ENCODE results near the gene GALNTL6.
A peak's percentile ranks its signal among the peaks of the same experiment; 100 is the strongest.

GALNTL6 gene

GRCh38 chr4:172978848-172979247, 1165.6 kb downstream of the GALNTL6 start:
- FAIRE-seq (no peak), DNase-seq (ENCODE audit: low spot score) (no peak)

GRCh38 chr4:172979332-172979731, 1166.1 kb downstream of the GALNTL6 start:
- no peak for DNase-seq (ENCODE audit: low spot score)
- no peak for FAIRE-seq

- FAIRE-seq (no peak), DNase-seq (ENCODE audit: low spot score) (no peak)
Observed at GRCh38 chr4:172980219-172980618, 1167.0 kb downstream of the GALNTL6 start.

GRCh38 chr4:172982151-172982590, 1169.0 kb downstream of the GALNTL6 start:
- FAIRE-seq (no peak), DNase-seq (ENCODE audit: low spot score) (no peak)

DNA sequence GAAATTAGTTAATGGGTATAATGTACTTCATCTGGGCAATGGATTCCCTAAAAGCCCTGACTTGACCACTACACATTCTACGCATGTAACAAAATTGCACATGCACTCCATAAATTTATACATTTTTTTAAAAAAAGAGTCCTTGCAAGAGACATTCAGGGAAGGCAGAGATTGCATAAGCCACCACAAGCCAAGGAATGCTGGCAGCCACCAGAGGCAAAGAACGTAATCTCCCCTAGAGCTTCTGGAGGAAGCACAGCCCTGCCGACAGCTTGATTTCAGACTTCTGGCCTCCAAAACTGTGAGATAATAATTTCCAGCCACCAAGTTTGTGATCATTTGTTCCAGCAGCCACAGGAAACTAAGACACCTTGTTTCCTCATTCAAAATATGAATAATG, 1169.8 kb downstream of the GALNTL6 start:
- DNase-seq (ENCODE audit: low spot score) (no peak), FAIRE-seq (no peak)

- FAIRE-seq (no peak), DNase-seq (ENCODE audit: low spot score) (no peak)
Observed at GRCh38 chr4:172983631-172984030, 1170.4 kb downstream of the GALNTL6 start.

- DNase-seq (ENCODE audit: low spot score) (peak; percentile 12), FAIRE-seq (no peak)
Observed at GRCh38 chr4:172985552-172985951, 1172.3 kb downstream of the GALNTL6 start.

- no peak for FAIRE-seq
Observed at GRCh38 chr4:172986114-172986513, 1172.9 kb downstream of the GALNTL6 start.

DNA sequence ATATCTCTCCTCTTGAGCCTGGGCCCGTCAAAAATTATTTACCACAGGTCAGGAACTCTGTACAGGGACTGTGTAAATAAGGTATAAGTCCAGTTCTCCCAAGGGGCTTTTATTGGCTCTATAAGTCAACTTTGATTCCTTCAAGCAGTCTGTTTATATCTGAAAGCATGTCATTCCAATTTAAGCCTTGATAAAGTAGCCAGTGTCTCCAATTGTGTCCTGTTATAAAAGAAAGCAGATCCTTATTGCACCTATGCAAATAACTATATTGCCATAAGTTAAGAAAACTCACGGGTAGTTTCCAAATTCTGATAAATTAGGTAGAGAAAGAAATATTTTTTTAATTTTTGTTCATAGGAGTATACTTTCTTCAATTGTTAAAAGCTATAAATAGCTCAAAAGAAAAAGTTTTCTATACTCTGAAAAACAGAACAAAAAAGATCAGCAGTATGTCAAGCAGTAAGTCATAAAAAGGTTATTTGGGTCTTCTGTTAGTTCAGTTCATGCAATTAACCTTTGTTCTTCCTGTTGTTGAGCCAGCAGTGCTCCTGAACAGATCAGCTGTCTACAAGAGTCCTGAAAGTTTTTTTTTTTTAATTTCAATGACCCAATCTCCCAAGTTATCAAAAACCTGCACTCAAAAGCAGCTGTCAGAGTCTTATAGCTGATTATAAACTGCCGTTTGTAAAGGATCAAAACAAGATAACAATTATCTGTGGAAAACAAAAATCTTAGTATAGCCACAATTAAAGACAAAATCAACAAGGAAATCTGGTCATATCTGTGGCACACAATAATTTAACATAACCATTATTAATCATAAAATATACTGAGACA, 1177.0 kb downstream of the GALNTL6 start:
- FAIRE-seq (no peak), DNase-seq (ENCODE audit: low spot score) (no peak)

More at GRCh38 chr4:172986114-172986513, 1172.9 kb downstream of the GALNTL6 start:
- DNase-seq (ENCODE audit: low spot score): no peak

DNA sequence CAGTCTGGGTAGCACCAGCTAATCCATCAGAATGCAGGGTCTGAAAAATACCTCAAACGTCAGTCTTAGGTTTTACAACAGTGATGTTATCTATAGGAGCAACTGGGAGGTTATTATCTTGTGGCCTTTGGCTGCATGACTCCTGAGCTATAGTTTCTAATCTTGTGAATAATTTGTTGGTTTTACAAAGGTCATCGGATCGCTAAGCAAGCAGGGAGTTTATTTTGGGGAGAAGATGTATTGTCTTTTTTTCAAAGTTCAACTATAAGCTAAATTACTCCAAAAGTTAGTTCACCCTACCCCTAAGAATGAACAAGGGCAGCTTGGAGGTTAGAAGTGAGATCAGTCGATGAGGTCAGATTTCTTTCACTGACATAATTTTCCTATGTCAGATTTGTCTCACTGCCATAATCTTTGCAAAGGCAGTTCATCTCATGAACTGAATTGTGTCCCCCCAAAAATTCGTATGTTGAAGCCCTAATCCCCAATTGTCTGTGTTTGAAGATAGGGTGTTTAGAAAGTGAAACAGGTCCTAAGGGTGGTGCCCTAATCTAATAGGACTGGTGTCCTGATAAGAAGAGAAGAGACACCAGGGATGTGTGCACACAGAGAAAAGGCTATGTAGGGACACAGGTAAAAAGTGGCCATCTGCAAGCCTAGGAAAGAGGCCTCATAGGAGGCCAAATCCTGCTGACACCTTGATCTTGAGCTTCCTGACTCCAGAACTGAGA, 1179.6 kb downstream of the GALNTL6 start:
- DNase-seq (ENCODE audit: low spot score): no peak
- no peak for FAIRE-seq

DNA sequence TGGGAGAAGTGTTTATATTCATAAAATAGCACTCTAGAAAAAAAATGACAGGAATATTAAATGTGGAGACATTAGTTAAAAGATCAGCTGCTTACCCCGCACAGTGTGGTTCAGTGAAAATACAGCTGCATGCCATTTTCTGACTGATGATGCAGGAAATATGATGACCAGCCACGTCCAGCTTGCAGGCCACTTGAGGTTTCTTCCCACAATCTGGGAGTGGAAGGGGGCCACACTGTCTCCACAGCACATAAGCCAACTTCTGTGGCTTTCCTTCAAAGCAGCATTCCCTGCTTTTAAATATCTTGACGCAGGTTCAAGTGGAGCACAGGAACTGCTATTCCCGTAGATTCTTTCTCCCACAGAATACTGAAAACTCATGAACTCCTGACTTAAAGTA, 1182.0 kb downstream of the GALNTL6 start:
- no peak for FAIRE-seq

DNA sequence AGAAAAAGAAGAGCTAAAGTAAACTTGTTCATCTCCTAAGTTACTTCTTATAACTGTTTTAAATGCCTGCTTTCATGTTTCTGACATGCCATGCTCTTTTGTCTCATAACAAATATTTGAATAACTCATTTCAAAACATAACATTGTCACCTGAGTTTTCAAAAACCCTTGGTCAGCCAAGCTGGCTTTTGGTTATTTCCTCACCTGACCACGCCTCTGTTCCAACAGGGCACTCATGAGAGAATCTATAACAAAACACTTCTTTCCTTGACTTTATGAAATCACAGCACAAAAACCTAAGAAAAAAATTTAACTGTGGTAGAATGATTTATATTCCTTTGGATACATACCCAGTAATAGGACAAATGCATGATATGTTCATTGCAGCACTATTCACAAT, 1182.5 kb downstream of the GALNTL6 start:
- FAIRE-seq: no peak
- no peak for DNase-seq (ENCODE audit: low spot score)

More for the DNA sequence above, 1182.0 kb downstream of the GALNTL6 start:
- DNase-seq (ENCODE audit: low spot score): no peak

GRCh38 chr4:172996571-172997216, 1183.5 kb downstream of the GALNTL6 start:
- FAIRE-seq: peak; percentile 88
- DNase-seq (ENCODE audit: low spot score): peak; percentile 78

- FAIRE-seq (no peak), DNase-seq (ENCODE audit: low spot score) (no peak)
Observed at GRCh38 chr4:172997217-172997609, 1184.0 kb downstream of the GALNTL6 start.

DNA sequence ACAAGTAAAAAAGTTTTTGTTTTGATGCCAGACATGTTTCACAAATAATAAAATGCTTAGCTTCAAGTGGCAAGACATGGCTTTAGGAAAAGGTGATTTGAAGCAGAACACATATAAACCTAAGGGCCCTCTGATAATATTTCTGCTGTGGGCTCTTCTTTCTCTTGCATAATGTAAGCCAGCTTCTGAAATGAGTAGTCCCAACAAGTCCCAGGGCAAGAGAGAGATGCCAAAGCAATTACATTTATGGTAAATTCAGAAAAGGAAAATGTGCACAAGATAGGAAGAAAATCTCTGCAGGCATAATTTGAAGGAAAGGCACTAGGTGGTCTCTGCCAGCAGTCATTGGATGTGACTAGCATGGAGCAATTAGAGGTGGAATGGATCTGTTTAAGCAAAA, 1184.7 kb downstream of the GALNTL6 start:
- no peak for FAIRE-seq
- no peak for DNase-seq (ENCODE audit: low spot score)

- DNase-seq (ENCODE audit: low spot score) (peak; percentile 57), FAIRE-seq (peak; percentile 46)
Observed at GRCh38 chr4:172998527-172999469, 1185.6 kb downstream of the GALNTL6 start.

DNA sequence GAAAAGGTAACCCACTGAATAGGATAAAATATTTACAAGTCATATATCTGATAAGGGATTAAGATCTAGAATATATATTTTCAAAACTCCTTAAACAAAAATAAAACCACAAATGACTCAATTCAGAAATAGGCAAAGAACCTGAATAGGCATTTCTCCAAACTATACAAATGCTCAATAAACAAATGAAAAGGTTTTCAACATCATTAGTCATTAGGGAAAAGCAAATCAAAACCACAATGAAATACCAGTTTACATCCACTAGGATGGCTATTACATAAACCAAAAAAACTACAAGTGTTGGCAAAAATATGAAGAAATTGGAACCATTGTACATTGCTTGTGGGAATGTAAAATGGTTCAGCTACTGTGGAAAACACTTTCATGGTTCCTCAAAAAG, 1188.4 kb downstream of the GALNTL6 start:
- DNase-seq (ENCODE audit: low spot score): no peak
- FAIRE-seq: no peak

DNA sequence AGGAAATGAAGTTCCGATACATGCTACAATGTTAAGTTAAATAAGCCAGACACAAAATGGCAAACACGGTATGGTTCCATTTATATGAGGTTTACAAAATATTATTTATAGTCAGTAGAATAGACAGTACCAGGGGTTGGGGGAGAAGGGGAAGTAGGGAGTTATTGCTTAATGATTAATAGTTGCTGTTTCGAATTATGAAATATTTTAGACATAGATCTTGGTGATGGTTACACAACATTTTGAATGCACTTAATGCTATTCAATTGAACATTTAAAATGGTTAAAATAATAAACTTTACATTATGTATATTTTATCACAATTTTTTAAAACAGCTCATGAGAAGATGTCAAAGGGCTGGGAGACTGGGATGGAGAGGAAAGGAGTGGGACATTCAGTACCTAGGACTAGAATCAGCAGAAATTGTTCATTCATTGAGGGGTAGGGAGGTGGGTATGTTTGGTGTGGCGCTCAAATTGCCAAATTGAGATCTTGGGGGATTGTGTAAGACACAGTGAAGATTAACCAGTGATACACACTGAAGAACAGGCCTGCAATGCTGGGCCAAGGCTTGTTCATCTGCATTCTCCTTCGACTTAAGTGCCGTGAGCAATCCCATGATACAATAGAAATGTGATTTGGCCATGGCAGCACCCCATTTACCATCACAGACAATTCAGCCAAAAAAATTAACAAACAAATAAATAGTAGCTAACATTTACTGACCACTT, 1189.8 kb downstream of the GALNTL6 start:
- FAIRE-seq (no peak), DNase-seq (ENCODE audit: low spot score) (no peak)

DNA sequence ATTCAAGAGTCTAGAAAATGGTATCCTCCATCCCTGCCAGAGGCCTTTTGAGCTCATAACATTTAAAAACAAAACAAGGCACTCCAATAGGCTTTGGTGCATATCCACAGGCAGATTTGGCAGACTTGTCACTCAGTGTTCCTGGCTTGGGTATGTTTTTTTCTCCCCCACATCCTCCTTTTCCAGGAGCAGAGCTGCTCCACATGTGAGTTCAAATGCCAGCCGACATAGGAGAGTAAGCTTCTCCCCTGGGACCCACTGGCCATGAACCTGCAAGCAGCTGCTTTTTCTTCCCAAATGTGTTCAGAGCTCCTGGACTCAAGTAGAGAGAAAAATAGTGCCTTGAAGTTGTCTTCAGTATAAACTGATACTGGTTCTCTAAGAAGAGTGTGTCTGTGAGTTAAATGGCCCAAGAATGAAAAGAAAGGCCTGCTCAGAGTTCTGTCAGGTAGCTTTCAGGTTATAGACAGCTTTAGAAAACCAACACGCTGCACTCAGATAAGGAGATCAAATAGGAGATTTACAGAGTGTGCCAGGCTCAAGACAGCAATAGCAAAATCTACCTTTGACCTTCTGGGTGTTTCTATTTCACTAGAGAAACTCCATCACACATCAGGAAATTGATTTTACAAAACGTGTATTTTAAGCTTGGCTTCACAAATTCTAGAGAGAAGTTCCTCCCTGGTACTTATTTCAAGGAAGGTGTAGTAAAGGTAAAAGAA, 1192.9 kb downstream of the GALNTL6 start:
- FAIRE-seq (no peak), DNase-seq (ENCODE audit: low spot score) (no peak)

GRCh38 chr4:173008436-173008835, 1195.2 kb downstream of the GALNTL6 start:
- DNase-seq (ENCODE audit: low spot score) (no peak), FAIRE-seq (no peak)

Measured in RCC 7860 (cell line).